Activated CD8-positive, alpha-beta memory T cell treated with anti-CD3 and anti-CD28 coated beads, Interleukin-2, amount 50 U/mL, for 24 hours (primary cell): ENCODE data around the gene RNASE12.
"Not testable (repeated sequence)": the region's sequence is repeated elsewhere in the genome, so short reads cannot be mapped to it uniquely, and the experiment has no call there.

Source experiments
- DNase-seq: peaks from one replicate; pipeline ENCODE4 v3.0.0-alpha.2; 2020; ENCODE audit errors: extremely low read depth

RNASE12 gene

DNA sequence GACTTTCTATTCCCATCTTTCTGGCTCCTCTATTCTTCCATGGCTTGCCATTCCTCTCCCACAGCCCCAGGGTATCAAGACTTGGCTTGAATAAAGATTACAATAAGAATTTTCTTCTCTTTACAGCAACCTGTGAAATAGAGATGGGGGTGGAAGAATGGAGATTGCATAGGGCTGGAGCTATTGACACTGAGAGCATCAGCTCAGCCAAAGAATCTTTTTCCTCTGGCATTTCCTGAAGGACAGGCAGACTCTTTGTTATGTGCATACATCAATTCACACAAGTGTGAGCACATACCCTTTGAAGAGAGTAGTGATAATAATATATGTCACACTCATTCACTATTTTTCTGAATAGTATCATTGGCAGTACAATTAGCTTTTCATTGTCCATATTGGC, 8.0 kb downstream of the RNASE12 start:
- no peak for DNase-seq

DNA sequence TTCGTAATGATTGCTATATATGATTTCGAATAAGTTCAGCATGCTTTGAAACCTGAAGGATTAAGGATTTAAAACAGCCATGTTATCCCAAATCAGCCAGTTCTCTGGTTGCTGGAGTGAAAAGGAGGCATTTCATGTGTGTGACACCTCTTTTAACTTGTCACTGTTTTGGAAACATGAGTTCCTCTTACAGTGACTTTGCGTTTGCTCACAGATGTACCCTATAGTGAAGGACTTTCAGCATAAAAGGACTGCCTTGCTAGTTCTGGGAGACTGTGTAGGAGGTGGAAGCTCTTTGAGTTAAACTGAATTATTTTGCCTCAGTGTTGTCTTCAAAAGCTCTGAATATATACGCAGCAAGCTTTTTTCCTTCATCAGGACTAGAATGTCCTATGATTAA, 10.9 kb downstream of the RNASE12 start:
- no peak for DNase-seq

DNA sequence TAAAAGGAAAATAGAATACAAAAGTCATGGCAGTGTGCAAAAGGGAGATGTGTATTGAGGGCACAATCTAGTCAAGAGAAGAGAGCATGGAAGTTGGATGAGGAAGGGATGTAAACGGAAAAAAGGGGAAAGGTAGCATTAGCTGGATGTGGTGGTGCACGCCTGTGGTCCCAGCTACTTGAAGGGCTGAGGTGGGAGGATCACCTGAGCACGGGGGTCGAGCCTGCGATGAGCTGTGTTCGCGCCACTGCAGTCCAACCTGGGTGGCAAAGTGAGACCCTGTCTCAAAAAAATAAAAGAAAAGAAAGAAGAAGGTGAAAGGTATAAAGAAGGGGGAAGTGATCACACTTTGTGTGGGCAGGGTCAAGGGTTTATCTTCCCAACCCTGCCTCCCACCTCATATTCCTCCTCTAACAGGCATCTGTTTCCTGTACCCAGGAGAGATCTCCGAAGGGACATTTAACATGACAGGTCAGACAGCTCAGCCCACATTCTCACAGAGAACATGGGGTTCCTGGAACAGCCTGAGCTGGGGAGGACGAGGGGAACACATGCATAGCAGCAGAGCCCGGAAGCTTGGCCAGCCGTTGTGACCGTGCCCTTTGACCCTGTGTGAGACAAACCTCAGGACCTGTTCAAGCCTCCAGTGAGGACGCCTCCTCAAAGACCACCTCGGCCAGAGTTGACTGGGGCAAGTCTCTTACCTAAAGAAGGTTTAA, 12.2 kb downstream of the RNASE12 start:
- DNase-seq = no peak

DNA sequence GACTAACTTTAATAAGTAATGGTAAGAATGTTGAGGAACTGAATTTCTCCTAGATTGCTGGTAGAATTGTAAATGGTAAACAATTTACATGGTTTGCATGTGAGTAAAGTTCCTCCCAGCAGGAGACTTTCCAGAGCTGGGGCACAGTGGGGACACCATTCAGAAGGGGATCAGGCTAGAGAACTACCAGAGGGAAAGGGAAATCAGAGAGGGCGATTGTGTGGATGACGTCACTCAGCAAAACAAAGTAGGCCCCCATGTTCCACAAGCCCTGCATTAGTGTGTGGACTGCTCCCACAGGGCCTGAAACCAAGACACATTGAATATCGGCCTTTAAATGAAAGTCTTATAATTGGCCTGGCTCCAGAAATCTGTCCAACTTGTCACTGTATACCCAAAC, 12.9 kb downstream of the RNASE12 start:
- no peak for DNase-seq

DNA sequence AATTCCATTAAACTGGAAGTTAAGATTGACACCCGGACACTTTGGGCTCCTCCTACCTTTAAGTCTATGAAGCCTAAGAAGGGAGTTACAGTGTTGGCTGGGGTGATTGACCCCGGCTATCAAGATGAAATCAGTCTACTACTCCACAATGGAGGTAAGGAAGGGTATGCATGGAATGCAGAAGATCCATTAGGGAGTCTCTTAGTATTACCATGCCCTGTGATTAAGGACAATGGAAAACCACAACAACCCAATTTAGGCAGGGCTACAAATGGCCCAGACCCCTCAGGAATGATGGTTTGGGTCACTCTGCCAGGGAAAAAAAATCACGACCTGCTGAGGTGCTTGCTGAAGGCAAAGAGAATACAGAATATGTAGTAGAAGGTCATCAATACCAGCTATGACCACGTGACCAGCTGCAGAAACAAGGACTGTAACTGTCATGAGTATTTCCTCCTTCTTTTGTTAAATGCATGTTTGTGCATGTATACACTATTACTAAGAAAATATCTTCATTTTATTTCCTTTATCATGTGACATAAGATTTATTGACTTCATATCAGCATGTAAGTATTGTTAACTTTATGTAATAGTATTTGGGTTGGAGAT, 18.7 kb downstream of the RNASE12 start:
- not testable (repeated sequence) for DNase-seq

DNA sequence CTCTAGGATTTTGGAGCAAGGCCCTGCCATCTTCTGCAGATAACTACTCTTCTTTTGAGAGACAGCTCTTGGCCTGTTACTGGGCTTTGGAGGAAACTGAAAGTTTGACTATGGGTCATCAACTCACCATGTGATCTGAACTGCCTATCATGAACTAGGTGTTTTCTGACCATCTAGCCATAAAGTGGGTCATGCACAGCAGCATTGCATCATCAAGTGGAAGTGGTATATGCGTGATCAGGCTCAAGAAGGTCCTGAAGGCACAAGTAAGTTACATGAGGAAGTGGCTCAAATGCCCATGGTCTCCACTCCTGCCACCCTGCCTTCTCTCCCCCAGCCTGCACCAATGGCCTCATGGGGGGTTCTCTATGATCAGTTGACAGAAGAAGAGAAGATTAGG, 20.5 kb downstream of the RNASE12 start:
- DNase-seq = not testable (repeated sequence)

DNA sequence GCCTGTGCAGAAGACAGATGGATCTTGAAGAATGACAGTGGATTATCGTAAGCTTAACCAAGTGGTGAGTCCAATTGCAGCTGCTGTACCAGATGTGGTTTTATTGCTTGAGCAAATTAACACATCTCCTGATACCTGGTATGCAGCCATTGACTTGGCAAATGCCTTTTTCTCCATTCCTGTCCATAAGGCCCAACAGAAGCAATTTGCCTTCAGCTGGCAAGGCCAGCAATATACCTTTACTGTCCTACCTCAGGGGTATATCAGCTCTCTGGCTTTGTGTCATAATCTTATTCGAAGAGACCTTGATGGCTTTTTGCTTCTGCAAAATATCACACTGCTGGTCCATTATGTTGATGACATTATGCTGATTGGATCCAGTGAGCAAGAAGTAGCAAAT, 21.3 kb downstream of the RNASE12 start:
- not testable (repeated sequence) for DNase-seq

DNA sequence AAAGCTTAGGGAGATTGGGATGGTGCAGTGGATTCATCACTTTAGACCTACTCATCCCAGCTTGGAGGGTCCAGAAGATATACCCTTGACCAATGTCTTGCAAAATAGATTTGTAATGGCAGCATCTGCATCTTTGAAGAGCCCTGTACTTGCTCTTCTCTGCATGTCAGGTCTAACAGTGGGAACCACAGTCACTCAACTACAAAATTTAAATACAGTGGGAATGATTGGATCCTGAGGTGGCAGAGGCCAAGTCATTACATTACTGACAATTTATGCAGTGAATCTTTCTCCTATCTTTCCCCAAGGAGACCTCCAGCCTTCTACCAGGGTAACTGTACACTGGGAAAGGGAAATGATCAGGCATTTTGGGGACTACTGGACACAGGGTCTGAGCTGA, 22.1 kb downstream of the RNASE12 start:
- DNase-seq = no peak

DNA sequence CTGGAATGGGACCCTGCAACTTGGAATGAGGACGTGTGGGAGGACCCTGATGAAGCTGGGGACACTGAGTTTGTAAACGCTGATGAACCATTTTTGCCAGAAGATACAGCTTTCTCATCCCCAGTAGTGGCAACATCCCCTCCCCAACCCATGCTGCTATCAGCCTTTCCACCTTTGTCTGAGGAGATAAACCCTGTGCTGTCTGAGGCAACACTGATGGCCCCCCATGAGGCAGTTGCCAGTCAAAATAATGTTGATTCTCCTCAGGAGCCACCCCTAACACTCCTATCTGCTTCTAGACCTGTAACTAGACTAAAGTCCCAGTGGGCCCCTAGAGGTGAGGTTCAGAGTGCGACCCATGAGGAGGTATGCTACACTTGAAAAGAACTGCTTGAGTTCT, 22.8 kb downstream of the RNASE12 start:
- no peak for DNase-seq

DNA sequence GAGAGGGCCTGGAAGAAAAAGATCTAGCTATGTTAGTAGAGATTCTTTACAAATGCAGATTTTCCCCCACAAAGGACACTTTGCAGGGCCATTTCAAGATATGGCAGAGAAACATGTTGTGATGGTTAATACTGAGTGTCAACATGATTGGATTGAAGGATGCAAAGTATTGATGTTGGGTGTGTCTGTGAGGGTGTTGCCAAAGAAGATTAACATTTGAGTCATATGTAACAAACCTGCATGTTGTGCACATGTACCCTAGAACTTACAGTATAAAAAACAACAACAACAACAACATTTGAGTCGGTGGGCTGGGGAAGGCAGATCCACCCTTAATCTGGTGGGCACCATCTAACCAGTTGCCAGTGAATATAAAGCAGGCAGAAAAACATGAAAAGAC, 24.0 kb downstream of the RNASE12 start:
- not testable (repeated sequence) for DNase-seq

DNA sequence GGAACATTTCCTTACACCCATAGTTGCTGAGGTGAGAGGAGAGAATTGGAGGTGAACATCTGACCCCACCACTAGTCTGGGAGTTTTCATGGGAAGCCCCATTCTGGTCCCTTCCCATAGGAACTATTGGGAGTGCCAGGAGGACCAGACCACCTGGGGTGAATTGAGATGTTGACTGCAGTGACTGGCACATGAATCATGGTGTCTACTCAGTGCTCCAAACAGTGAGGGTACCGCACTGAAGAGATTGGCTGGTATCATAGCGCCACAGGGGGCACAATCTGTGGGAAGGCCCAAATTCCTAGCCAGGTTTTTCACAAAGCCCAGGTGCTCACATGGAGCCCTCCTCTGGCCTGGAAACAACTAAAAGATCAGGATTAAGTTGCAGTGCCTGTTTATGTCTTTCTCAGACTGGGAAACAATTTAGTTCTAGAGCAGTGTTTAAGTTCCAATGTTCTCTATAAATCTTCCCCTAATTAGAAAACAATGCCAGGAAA, 26.6 kb downstream of the RNASE12 start:
- no peak for DNase-seq

DNA sequence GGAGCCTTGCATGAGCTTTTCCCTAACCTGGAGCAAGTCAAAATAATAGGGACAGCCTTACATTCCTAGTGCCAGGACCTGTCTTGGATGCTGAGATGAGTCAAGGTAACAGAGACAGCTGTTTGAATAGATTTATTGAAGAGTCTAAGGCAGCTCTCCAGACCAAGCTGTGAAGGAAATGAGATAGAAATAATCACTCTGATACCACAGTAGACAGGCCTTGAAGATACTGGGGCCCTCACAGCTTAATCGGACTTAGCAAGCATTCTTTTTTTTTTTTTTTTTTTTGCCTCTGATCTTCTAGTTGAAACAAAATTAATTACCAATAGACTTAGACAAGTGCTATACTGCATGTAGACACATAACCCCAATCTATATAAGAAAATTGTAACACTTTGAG, 27.2 kb downstream of the RNASE12 start:
- DNase-seq = no peak

DNA sequence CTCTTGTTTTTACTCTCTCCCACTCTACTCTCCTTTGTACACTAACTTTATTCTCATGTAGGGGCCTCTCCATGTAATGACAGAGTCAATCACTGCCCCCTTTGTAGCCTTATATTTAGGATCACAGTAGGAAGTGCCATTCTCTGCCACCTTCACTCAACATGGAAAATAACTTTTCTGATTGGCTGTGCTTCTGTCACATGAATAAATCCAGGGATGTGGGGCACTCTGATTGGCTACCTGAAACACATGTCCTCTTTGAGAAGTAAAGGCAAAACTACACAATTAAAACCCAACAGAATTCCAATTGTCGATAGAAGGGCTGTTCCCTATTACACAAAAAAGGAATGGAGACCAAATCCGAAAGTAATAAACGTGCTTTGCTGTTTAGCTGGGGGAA, 30.2 kb downstream of the RNASE12 start, which contains the start of gene RNASE9:
Gene RNASE9, minus strand, starts transcription at position 87 of the 400 bp plus-strand sequence.
- DNase-seq = no peak

DNA sequence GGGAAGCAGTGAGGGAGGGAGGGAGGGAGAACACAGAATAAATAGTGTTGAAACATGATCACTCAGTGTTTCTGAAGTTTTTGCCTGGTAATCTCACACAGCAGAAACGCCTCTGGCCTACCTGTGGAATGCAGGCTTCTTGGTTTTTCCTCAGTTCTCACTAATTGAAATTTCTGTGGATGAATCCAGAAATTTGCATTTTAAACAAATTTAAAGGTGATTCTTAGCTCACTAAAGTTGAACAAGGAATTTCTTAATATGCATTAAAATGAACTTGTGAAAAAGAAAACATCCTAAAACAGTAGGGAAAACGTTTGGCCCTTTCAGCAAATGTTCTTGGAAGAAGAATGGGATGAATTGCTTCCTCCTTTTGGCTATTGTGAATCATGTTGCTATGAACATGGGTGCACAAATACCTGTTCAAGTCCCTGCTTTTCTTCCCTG, 31.7 kb downstream of the RNASE12 start:
- no peak for DNase-seq

DNA sequence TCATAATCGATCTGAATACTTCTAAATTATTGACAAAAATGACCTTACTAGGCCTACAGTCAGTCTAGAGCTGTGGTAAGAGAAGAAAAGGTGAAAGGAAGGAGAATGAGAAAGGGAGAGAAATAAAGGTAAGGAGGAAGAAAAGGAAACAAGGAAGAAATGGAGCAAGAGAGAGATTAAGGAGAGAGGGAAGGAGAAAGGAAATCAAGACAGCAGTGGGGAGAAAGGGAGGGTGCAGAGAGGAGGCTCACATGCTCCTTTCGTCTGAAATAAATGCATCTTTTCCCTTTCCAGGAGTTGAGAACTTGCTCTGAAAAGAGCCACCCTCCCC, 34.0 kb downstream of the RNASE12 start:
- DNase-seq = no peak

DNA sequence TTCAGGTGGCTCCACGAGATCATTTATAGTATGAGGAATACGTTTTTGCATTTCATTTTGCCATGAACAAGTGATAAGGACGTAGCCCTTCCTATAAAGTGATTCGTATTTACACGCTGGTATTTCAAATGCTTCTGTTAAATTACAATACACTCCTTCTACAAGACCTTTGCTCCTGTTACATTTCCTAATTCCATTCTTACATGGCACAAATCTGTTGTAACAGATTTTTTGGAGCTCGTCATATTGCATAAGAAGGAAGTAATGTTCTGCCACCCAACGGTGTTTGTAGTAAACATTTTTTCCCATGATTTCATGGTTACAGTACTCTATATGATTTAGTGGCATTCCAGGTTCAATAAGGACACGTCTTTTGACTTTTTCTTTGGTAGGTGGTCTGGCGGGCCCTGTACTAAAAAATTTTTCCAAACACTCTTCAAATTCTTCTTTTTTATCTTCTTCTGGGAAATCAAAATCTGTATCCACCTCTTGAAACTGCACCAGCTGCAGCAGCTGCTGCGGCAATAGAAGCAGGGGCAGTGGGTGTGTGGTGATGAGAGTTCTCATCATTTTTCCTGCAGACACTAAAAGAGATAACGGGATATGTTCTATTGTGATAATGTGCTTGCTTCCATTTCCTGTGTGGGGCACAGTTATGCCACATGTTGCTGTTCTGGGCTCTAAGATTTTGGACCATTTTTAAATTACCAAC, 34.5 kb downstream of the RNASE12 start:
- no peak for DNase-seq

DNA sequence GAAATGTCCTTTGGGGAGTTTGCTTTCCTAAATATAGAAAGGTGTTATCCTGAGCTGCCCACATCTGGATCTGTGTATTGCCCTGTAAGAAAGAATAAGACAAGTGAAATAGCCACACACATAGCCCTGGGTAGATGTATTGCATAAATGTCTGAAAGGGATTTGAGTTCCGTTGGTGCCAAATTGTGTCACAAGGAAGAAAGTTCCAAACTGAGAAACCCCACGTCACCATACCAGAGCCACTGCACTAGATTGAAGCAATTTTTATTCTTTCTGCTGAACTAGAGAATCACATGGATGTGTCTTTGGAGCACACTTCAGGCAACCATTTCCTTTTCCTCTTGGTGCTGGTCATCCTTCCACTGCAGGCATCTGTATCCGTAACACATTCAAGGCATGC, 35.3 kb downstream of the RNASE12 start:
- no peak for DNase-seq

DNA sequence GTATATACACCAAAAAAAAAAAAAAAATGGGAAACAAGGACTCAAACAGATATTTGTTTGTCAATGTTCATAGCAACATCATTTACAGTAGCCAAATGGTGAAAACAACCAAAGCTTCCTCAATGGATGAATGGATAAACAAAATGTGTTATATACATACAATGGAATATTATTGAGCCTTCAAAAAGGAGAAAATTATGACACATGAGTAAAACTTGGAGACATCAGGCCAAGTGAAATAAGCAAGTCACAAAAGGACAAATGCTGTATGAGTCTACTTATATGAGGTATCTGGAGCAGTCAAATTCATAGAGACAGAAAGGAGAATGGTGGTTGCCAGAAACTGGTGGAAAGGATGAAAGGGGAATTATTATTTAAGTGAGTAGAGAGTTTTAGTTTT, 38.2 kb downstream of the RNASE12 start:
- no peak for DNase-seq

DNA sequence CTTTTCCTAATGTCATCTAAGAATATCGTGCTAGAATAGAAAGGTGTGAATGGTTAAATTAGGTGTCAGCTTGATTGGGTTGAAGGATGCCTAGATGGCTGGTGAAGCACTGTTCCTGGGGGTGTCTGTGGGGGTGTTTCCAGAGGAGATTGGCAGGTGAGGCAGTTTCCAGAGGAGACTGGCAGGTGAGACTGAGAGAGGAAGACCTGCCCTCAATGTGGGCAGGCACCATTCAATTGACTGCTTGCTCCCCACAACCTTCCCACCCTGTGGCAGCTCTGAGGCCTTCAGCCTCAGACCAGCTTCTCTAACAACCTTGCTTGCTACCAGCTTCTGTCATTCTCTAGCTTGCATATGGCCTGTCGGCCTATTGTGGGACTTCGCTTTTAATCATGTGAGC, 39.6 kb downstream of the RNASE12 start:
- no peak for DNase-seq

DNA sequence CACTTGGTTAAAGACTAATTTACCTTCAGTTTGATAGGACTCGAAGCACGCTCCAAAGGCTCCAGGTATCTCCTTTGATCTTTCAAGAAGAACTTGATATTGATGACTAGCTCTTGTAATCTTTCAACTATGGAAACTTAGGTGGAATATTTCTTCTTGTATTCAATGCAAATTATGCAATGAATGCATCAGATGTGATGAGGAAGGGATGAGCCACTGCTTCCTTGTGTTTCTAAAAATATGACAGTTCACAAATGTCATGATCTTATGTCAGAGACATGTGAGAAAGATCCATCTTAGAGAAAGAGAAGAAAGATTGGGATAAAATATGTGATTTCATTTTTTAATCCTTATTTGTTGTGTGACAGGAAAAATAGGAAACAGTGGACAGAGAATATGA, 40.2 kb downstream of the RNASE12 start:
- no peak for DNase-seq

DNA sequence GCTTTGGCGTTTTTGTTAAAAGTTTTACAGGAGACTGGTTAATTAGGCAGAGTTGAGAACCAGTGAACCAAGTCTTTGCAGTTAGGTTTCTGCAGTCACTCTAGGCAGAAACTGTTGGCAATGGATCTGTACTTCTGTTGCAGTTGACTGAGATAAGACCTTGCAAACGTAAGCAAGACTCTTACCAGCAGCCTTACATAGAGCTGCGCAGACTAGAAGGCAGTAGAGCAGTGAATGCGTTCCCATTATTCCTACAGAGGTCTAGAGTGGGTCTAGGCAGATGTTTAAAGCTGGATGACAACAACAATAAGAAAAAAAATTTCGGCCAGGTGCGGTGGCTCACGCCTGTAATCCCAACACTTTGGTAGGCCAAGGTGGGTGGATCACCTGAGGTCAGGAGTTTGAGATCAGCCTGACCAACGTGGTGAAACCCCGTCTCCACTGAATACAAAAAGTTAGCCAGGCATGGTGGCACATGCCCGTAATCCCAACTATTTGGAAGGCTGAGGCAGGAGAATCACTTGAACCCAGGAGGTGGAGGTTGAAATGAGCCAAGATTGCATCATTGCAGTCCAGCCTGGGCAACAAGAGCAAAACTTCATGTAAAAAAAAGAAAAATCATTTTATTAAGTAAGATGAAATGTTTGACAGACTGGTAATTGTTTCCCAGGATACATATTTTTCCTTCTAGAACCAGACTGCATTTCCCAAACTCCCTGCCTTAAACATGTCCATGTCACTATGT, 42.6 kb downstream of the RNASE12 start:
- DNase-seq = no peak

DNA sequence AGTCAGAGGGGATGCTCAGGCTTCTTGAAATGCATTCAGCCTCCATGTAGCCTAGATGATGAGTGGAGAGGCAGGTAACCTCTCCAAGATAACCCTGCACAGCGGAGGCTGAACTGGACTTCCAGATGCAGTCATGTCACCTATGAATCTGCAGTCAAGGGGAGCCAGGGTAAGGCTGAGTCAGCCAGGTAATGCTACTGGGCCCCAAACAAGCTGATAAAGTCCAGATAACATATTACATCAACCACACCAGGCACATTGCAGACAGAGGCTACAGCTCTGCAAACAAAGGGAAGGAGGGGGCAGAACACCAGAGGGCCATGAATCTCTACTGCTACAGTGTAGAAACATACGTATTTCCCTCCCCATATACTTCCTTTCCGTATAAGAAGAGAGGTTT, 44.3 kb downstream of the RNASE12 start:
- no peak for DNase-seq
